ENCODE data around the gene ANKRD13D.
"Not testable (repeated sequence)": the region's sequence is repeated elsewhere in the genome, so short reads cannot be mapped to it uniquely, and the experiment has no call there.

ANKRD13D gene

DNA sequence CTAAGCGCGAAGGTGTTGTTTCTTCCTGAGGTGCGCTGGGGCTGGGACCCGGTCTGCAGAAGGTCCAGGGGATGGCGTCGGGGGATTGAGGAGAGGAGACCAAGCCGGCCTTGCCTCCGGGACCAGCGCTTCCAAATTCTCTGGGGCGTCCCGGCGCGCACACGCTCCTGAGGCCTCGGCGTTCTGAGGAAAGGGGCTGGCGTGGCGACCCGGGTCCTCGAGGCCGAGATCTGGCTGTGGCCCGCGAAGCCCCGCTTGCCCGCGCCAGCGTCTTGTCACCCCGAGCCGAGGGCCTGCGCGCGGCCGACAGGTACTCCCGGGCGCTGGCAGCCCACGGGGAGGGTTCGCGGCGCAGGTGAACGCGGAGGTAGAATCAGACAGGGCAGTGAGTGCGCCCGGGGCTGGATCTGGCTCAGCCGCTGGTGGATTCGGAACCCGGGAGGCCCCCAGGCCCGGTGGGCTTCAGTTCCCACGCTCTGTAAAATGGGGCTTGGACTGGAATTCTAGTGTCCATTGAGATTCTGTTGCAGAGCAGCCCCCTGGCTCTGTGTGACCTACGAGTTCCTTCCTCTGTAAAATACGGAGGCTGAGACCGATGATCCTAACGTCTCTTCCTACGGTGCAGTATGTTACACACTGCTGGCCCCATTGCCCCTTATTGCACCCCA lies 28.9 kb downstream of the ANKRD13D start:
- peaks cover 5% of the 10 kb centered on the region for H3F3A ChIP-seq (ENCODE audit: control insufficient read depth, insufficient read depth)
- H3K27me3 ChIP-seq (ENCODE audit: control insufficient read depth, low read length) = no peaks in the 10 kb centered on the region
- H3K36me3 ChIP-seq (ENCODE audit: control insufficient read depth, low read length) = no peaks in the 10 kb centered on the region
- TF ChIP-seq, protein P1, sequence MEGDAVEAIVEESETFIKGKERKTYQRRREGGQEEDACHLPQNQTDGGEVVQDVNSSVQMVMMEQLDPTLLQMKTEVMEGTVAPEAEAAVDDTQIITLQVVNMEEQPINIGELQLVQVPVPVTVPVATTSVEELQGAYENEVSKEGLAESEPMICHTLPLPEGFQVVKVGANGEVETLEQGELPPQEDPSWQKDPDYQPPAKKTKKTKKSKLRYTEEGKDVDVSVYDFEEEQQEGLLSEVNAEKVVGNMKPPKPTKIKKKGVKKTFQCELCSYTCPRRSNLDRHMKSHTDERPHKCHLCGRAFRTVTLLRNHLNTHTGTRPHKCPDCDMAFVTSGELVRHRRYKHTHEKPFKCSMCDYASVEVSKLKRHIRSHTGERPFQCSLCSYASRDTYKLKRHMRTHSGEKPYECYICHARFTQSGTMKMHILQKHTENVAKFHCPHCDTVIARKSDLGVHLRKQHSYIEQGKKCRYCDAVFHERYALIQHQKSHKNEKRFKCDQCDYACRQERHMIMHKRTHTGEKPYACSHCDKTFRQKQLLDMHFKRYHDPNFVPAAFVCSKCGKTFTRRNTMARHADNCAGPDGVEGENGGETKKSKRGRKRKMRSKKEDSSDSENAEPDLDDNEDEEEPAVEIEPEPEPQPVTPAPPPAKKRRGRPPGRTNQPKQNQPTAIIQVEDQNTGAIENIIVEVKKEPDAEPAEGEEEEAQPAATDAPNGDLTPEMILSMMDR (IDR thresholded peaks at IDR 0.05; ENCODE audit: low read depth, low read length, poor library complexity, severe bottlenecking) = no peak
- TF ChIP-seq EZH2phosphoT487 (IDR thresholded peaks at IDR 0.05; ENCODE audit: borderline replicate concordance, low read length) = no peak
- H3K9me2 ChIP-seq (replicated peaks; ENCODE audit: control insufficient read depth, low read length) = no peaks in the 10 kb centered on the region
- H3K4me2 ChIP-seq (ENCODE audit: low read length) = peak overlapping the region; percentile 96
- H3K4me1 ChIP-seq (ENCODE audit: control insufficient read depth, low read length) = peaks cover 18% of the 10 kb centered on the region
- H3K9me3 ChIP-seq (ENCODE audit: control insufficient read depth, insufficient read depth, low read length) = no peaks in the 10 kb centered on the region
- H4K20me1 ChIP-seq (ENCODE audit: control insufficient read depth, insufficient read depth, low read depth, low read length) = no peaks in the 10 kb centered on the region
- H3K27ac ChIP-seq (ENCODE audit: low read depth, low read length) = no peak overlapping the region
- H3K79me2 ChIP-seq (ENCODE audit: control insufficient read depth, low read length) = peaks cover 11% of the 10 kb centered on the region
- peak overlapping the region; percentile 78 for H3K4me3 ChIP-seq (ENCODE audit: low read length)

- peak overlapping the region; percentile 78 for H3K4me3 ChIP-seq (ENCODE audit: low read length)
- H3K79me2 ChIP-seq (ENCODE audit: control insufficient read depth, low read length) = peaks cover 11% of the 10 kb centered on the region
- peak overlapping the region; percentile 96 for H3K4me2 ChIP-seq (ENCODE audit: low read length)
- not testable (repeated sequence) for H4K20me1 ChIP-seq (ENCODE audit: control insufficient read depth, insufficient read depth, low read depth, low read length); H3F3A ChIP-seq (ENCODE audit: control insufficient read depth, insufficient read depth); H3K36me3 ChIP-seq (ENCODE audit: control insufficient read depth, low read length); H3K27me3 ChIP-seq (ENCODE audit: control insufficient read depth, low read length); H3K9me3 ChIP-seq (ENCODE audit: control insufficient read depth, insufficient read depth, low read length); H3K9me2 ChIP-seq (replicated peaks; ENCODE audit: control insufficient read depth, low read length); H3K27ac ChIP-seq (ENCODE audit: low read depth, low read length)
- peaks cover 18% of the 10 kb centered on the region for H3K4me1 ChIP-seq (ENCODE audit: control insufficient read depth, low read length)
These were observed 29.8 kb downstream of the ANKRD13D start for GRCh38 chr11:67318876-67319275.

GRCh38 chr11:67320011-67320410 lies 30.9 kb downstream of the ANKRD13D start:
- Histone ChIP-seq H3K27me3 (ENCODE audit: control insufficient read depth, low read length) (no peaks in the 10 kb centered on the region), H3K36me3 (ENCODE audit: control insufficient read depth, low read length) (no peaks in the 10 kb centered on the region), H3K4me2 (ENCODE audit: low read length) (no peak overlapping the region), H3K79me2 (ENCODE audit: control insufficient read depth, low read length) (peaks cover 11% of the 10 kb centered on the region), H3K4me1 (ENCODE audit: control insufficient read depth, low read length) (peaks cover 18% of the 10 kb centered on the region), H3K27ac (ENCODE audit: low read depth, low read length) (no peak overlapping the region), H3K9me3 (ENCODE audit: control insufficient read depth, insufficient read depth, low read length) (no peaks in the 10 kb centered on the region), H3F3A (ENCODE audit: control insufficient read depth, insufficient read depth) (peaks cover 3% of the 10 kb centered on the region), H3K4me3 (ENCODE audit: low read length) (no peak overlapping the region), H3K9me2 (replicated peaks; ENCODE audit: control insufficient read depth, low read length) (no peaks in the 10 kb centered on the region), H4K20me1 (ENCODE audit: control insufficient read depth, insufficient read depth, low read depth, low read length) (no peaks in the 10 kb centered on the region)
- no peak for TF ChIP-seq EZH2phosphoT487 (IDR thresholded peaks at IDR 0.05; ENCODE audit: borderline replicate concordance, low read length)
- TF ChIP-seq, protein P1 (IDR thresholded peaks at IDR 0.05; ENCODE audit: low read depth, low read length, poor library complexity, severe bottlenecking) = no peak

- no peak for TF ChIP-seq EZH2phosphoT487 (IDR thresholded peaks at IDR 0.05; ENCODE audit: borderline replicate concordance, low read length)
- TF ChIP-seq, protein P1 (IDR thresholded peaks at IDR 0.05; ENCODE audit: low read depth, low read length, poor library complexity, severe bottlenecking) = no peak
These were observed 31.6 kb downstream of the ANKRD13D start for GRCh38 chr11:67320691-67321090.

More at GRCh38 chr11:67320691-67321090, 31.6 kb downstream of the ANKRD13D start:
- Histone ChIP-seq H3K79me2 (ENCODE audit: control insufficient read depth, low read length) (peaks cover 11% of the 10 kb centered on the region), H4K20me1 (ENCODE audit: control insufficient read depth, insufficient read depth, low read depth, low read length) (no peaks in the 10 kb centered on the region), H3K4me2 (ENCODE audit: low read length) (no peak overlapping the region), H3K4me1 (ENCODE audit: control insufficient read depth, low read length) (peaks cover 18% of the 10 kb centered on the region), H3K4me3 (ENCODE audit: low read length) (no peak overlapping the region), H3F3A (ENCODE audit: control insufficient read depth, insufficient read depth) (no peaks in the 10 kb centered on the region), H3K9me2 (replicated peaks; ENCODE audit: control insufficient read depth, low read length) (no peaks in the 10 kb centered on the region), H3K27ac (ENCODE audit: low read depth, low read length) (no peak overlapping the region), H3K9me3 (ENCODE audit: control insufficient read depth, insufficient read depth, low read length) (no peaks in the 10 kb centered on the region), H3K36me3 (ENCODE audit: control insufficient read depth, low read length) (no peaks in the 10 kb centered on the region), H3K27me3 (ENCODE audit: control insufficient read depth, low read length) (no peaks in the 10 kb centered on the region)
